Right lobe of liver (tissue), 4 donors: ENCODE results near the gene ARF1.

Experiments
- POLR2A ChIP-seq: fragments of 450-650 bp; IDR thresholded peaks from one replicate; pipeline ENCODE4 v1.6.1; 2017; ENCODE audit warnings: antibody characterized with exemption, mild to moderate bottlenecking
- TF ChIP-seq, protein P1 (sequence below), 4 donors: fragments of 200-600 bp in 3 of 4; fragments of 450-650 bp in 1 of 4; IDR thresholded peaks; one replicate each; pipeline versions ENCODE4 v1.5.1 to v1.8.0; 2016 to 2022; ENCODE audit warnings: antibody characterized with exemption in 4 of 4, mild to moderate bottlenecking in 2 of 4
- donor health status: DM: no; HTN: no; CAD: no.
- donor health status: DM: no; HTN: no; CAD: no.
- donor health status: DM: no; HTN: yes; CAD: no.

DNA sequence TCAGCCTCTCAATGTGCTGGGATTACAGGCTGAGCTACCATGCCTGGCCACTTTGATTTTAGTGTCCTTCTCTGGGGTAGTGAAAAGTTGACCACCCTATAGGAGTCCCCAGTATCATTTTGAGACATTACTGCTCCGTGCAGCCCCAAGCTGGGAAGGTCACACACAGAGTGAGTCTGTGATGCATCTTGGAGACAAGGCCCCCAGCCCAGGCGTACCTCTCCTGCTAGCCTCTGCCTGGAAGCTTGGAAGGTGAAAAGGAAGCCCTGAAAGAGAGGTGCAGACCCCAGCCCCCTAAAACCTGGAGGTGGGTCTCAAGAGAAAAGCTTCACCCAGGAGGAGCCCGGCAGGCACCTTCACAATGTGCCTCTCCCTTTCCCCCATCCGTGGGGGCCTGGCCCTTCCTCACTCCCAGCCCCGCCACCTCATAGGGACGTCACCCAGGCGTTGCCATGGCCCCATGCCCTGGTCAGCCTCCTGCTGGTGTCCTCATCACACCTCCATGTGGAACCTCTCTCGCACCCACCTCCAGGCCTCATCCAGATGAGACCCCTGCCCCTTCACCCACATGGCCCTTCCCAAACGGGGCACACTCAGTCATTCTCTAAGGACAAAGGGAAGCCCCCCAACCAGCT, 5.6 kb upstream of the ARF1 start:
- TF ChIP-seq, protein P1, sequence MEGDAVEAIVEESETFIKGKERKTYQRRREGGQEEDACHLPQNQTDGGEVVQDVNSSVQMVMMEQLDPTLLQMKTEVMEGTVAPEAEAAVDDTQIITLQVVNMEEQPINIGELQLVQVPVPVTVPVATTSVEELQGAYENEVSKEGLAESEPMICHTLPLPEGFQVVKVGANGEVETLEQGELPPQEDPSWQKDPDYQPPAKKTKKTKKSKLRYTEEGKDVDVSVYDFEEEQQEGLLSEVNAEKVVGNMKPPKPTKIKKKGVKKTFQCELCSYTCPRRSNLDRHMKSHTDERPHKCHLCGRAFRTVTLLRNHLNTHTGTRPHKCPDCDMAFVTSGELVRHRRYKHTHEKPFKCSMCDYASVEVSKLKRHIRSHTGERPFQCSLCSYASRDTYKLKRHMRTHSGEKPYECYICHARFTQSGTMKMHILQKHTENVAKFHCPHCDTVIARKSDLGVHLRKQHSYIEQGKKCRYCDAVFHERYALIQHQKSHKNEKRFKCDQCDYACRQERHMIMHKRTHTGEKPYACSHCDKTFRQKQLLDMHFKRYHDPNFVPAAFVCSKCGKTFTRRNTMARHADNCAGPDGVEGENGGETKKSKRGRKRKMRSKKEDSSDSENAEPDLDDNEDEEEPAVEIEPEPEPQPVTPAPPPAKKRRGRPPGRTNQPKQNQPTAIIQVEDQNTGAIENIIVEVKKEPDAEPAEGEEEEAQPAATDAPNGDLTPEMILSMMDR (IDR thresholded peaks at IDR 0.05), result no peak
- no peak for TF ChIP-seq POLR2A
